GM12865 (cell line): ENCODE data around the gene MT1E.
A peak's percentile ranks its signal among the peaks of the same experiment; 100 is the strongest.

Source experiments
- DNase-seq: peaks from one replicate; pipeline ENCODE4 v3.0.0; 2010; ENCODE audit warnings: low read depth
- H3K4me3 ChIP-seq: 2 replicates; pipeline ENCODE4 v1.5.1; 2011; ENCODE audit warnings: mild to moderate bottlenecking, low read depth, low read length, control low read depth
- TF ChIP-seq, protein P1 (sequence below): IDR thresholded peaks from 2 replicates; pipeline ENCODE4 v1.5.1; 2011; ENCODE audit warnings: low read length, control low read depth, low read depth, inconsistent platforms; ENCODE audit not compliant: insufficient read depth; ENCODE audit errors: missing control alignments

Gene MT1E

DNA sequence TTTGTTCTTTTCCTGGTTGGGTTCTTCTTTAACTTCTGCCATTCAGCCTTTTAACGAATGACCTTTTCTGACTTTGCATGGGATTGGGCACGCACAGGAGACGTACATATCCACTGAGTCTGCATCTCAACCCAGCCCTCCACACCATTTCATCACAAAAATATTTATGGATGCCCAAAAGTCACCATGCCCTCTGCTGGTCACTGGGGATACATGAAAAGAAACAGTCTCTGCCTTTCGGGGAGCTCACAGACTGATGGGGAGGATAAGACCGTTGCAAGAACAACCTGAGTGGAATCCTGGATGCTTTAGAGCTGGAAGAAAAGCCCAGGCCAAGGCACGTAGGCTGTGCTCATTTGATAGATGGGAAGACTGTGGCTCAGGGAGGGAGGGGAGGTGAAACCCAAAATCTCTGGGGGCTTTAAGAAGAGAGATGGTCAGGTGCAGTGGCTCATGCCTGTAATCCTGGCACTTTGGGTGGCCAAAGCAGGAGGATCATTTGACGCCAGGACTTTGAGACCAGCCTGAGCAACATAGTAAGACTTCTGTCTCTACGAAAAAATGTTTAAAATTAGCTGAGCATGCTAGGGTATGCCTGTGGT lies 25.1 kb upstream of the MT1E start:
- TF ChIP-seq, protein P1, sequence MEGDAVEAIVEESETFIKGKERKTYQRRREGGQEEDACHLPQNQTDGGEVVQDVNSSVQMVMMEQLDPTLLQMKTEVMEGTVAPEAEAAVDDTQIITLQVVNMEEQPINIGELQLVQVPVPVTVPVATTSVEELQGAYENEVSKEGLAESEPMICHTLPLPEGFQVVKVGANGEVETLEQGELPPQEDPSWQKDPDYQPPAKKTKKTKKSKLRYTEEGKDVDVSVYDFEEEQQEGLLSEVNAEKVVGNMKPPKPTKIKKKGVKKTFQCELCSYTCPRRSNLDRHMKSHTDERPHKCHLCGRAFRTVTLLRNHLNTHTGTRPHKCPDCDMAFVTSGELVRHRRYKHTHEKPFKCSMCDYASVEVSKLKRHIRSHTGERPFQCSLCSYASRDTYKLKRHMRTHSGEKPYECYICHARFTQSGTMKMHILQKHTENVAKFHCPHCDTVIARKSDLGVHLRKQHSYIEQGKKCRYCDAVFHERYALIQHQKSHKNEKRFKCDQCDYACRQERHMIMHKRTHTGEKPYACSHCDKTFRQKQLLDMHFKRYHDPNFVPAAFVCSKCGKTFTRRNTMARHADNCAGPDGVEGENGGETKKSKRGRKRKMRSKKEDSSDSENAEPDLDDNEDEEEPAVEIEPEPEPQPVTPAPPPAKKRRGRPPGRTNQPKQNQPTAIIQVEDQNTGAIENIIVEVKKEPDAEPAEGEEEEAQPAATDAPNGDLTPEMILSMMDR: peak; percentile 61
- H3K4me3 ChIP-seq: no peak overlapping the region
- peak; percentile 51 for DNase-seq

DNA sequence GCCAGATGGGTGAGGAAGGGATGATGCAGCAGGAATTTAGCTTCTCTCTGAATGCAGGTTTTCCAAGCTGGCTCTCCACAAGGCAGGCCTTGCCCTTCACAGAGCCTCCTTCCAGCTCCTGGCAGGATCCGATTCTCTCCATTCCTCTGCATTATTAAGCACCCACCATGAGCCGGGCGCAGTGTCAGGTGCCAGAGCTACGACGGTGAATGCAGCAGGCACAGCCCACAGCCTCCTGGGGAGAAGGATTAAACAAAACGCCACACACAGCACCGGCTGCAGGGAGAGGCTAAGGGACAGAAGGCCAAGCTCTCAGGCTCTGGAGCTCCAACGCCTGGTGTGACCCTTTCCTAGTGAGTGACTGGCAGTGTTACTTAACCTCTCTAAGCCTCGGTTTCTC lies 24.3 kb upstream of the MT1E start:
- TF ChIP-seq, protein P1: no peak
- no peak for DNase-seq
- H3K4me3 ChIP-seq: no peak overlapping the region

DNA sequence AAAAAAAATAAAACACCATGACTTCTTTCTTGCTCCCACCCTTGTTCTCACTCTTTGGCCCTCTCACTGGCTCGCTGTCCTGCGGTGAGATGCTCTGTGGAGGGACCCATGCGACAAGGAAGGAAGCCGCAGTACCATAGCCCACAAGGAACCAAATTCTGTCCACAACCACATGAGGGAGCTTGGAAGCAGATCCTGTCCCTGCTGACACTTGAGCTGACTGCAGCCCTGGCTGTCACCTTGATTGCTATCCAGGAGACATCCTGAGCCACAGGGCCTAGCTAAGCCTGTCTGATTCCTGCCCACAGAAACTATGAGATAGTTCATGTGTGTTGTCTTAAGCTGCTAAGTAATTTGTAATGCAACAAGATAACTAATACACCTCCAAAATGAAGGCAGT lies 22.0 kb upstream of the MT1E start:
- TF ChIP-seq, protein P1: peak; percentile 6
- H3K4me3 ChIP-seq: no peak overlapping the region
- peak; percentile 25 for DNase-seq

DNA sequence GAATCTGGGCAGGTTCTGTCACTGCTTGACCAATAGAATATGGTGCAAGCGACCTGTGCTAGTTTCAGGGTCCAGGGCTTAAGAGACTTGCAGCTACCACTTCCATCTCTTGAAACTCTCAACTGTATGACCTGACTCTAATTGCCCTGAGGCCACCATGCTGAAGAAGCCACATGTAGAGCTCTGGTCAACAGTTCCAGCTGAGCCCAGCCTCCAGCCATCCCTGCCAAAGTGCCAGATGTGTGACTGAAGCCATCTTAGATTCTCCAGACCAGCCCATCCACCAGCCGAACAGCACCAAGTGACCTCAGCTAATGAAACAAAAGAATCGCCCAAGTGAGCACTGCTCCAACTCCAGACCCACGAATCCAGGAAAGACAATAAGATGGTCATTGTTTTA lies 20.6 kb upstream of the MT1E start:
- DNase-seq: no peak
- TF ChIP-seq, protein P1: no peak
- no peak overlapping the region for H3K4me3 ChIP-seq

DNA sequence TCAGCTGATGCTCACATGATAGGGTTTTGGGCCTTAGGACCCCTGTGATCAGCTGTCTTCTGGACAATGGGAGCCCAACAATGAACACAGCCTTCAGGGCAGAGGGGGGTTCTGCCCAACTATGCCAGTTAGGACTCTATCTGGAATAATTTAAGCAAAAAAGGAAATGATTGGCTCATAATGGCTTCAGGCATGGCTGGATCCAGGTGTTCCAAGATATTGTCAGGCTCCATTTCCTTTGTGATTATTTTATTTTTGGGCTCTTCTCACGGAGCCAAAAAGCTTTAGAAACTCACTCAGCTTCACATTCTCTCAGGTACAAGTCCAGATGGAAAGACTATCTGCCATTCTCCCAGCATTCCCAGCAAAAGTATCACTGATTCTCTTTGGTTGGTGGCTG lies 20.1 kb upstream of the MT1E start:
- DNase-seq: no peak
- no peak overlapping the region for H3K4me3 ChIP-seq

DNA sequence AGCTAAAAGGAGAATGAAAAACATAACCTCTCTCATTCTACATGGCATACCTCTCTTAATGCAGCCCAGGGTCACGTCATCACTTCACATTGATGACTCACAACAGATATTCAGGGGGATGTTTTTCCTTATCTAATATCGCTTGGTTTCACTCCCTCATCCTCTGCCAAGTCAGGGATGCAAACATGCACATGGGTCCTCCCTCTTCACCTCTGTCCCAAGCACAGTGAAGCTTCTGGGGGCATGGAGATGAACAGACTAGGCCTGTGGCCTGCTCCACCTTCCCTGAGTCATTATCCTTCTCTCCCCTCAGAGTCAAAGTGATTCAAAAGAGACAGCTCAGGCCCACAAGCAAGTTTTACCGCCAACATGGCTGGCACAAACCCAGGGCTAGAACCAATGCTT lies 19.5 kb upstream of the MT1E start:
- no peak overlapping the region for H3K4me3 ChIP-seq
- TF ChIP-seq, protein P1: no peak
- DNase-seq: no peak

More for the DNA sequence above, 20.1 kb upstream of the MT1E start:
- TF ChIP-seq, protein P1: no peak

DNA sequence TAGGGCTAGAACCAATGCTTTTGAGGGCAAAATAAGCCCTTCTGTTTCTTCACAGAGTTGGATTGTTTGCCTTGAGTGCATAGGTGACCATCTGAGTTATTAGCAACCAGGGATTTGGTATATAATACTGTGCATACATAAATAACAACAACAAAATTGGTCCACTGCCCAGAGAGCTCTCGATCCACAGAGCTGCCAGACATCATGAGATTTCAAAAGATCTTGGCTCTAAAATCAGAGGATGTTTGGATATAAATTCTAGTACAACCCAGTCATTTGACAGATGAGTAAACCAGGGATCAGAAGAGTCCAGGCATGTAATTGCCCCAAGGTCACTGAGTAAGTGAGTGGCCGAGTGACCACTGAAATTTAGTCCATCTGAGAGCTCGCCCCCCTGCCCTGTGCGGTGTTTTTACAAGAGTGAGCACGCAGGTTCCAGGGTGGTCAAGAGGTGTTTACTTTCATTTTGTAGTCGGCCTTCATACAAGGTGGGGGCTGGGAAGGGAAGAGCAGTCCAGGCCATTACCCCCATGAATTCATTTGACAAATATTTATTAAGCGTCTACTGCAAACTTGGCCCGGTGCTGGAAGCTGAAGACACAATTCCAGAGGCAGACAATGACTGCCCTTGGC lies 19.0 kb upstream of the MT1E start:
- no peak for DNase-seq
- H3K4me3 ChIP-seq: no peak overlapping the region
- TF ChIP-seq, protein P1: no peak
